COLO668 (cell line): ENCODE measurements around the gene CPAMD8.

Experiments used
- DNase-seq: peaks from one replicate; lab custom pipeline; 2025; ENCODE audit not compliant: unreplicated experiment; lab: John Stamatoyannopoulos, UW

Gene CPAMD8

DNA sequence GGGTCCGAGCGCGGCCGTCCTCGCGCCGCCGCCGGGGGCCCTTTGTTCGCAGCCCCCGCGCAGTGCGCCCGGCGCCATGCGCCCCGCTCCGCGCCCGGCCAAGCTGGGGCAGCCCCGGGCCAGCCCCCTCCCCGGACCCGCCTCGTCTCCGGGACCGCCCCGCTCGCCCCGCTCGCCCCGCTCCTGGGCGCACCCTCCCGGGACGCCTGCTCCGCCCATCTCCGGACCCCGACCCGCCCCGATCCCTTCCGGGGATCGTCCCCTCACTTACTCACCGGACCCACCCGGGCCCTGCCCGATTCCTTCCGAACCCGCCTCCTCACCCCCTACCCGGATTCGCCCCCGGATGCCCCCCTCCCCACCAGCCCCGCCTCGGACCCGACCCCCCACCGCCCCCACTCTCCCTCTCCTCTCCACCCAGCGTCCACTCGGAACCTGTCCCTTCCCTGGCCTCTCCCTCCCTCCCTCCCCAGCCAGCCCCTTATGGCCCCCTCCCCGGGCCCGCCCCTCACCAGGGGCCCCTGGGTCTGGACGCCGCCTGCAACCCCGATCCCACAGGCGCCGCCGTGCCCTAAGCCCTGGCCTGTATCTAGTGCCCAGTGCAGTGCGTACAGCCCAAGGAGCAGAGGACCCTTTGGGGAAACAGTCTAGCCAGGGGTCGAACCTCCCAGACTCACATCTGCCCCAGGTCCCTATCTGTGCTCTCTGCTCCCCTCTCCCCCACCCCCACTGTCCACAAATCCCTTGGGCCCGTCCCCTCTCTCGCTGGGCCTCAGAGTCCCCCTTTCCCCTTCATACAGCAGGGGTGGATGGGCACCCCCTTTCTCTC is at the start of gene CPAMD8:
CPAMD8 (minus strand) TSS at position 105 of the 829 bp plus-strand sequence. CDS start 168 bp downstream, outside the sequence.
- no peak for DNase-seq

DNA sequence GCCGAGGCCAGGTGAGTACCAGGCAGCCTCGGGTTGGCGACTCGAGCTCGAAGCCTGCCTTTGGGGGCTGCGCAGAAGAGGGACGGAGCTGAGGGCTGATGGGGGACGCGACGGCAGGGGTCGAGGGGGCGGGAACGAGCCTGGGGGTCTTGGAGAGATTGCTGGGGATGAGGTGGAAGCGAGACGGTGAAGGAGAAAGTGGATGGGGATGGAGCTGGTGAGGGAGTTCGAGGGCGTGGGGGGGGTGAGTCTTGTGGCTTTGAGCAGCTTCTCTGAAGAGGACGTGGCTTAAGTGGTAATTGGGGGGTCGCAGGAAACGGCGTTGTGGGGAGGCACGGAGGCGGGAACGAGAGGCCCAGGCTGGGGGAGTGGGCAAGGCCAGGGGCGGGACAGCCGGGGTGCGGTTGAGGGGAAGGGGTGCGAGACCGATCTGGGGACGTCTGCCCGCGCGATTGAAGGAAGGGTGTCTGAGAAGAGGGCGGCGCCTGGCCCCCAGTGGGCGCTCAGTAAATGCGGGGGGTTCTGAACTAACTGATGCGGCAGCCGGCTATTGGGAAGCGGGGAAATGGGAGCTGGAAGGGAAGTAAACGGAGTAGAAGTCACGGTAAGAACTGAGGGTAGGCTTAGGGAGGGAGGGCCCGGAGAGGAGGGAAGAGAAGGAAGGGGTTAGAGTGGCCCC is 49.4 kb upstream of the CPAMD8 start:
- peak; percentile 18 for DNase-seq

DNA sequence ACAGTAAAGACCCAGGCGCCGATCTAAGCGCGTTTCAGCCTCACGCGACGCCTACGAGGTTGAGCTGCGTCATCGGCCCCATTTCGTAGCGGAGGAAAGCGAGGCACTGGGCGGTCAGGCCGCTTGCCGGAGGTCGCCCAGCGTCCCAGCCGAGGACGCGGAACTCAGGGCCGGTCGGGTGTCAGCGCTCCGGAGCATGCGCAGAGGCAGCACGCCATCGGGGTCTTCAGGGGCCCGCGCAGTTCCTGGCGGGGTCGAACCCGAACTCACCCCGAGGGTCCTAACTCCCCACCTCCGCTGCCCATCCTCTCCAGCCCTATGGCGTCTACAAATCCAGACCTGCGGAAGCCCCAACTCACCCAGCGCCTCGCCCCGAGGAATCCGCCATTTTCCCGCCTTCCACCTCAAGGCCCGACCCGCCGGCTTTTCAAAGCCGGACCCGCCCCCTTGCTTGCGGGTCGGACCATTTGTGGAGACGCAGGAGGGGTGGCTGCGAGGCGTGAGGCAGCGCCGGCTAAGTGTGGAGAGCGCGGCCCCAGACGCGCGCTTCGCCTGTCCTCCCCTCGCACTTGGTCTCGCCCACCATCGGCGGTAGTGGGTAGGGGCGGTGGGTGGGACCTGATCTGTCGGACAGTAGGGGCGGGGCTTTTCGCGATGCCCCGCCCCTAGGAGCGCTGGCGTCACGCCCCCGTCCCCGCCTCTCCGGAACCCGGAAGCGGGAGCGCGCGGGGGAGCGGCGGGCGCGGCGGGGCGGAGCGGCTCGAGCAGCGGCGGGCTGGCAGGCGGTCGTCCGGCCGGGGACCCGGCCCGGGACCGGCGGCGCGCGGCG is 48.6 kb upstream of the CPAMD8 start, which contains the start of the genes HAUS8 and MYO9B:
HAUS8 (minus strand) TSS at position 418 of the 829 bp plus-strand sequence; CDS start at position 388, 30 bp downstream.
MYO9B (plus strand) TSS at position 743 of the 829 bp plus-strand sequence. CDS start 25,941 bp downstream, outside the sequence.
- DNase-seq, result peak; percentile 99

DNA sequence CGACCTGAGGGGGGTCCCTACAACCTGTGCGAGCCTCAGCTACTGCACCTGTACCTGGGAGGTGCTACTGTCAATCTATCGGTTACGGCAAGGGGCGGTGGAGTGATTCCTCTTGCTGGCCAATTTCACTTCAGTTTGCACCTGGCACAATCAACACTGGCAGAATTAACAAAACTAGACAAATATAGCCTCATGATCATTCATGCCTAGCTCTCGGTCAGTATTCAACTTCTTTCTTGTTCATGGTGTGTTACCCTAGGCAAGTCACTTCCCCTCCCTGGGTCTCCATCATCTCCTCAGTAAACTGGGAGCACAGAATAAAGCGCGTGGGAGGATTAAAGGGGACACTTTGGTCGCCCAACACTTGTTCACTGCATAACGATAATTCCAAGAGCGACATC is 48.0 kb upstream of the CPAMD8 start:
- DNase-seq, result no peak

DNA sequence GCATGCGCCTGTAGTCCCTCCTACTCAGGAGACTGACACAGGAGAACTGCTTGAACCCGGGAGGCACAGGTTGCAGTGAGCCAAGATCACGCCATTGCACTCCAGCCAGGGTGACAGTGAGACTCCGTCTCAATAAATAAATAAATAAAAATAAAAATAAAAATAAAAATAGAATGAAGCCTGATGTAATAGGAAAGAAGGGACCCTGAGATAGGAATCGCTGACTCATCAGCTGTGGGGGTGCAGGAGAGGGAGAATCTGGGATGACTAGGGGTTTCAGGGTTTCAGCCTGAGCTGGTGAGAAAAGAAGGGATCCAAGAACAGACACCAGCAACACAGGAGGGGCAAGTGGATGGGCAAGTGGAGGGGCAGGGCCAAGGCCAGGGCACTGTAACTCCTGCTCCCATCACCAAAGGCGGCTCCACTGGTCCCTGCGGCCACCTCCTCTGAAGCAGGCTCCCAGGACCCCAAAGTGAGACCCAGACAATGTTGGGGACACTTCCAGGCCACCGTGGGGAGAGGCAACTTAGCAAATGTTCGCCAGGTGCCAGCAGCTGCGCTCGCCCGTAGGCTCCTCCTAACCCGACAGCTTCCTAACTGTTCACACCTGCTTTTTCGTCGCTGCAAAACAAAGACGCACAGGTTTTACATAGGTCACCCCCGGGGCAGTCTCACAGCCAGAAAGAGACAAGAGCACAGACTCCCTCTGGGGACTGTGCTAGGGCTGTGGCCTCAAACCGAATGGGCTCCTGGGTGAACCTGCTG is 47.4 kb upstream of the CPAMD8 start:
- DNase-seq, result peak; percentile 65

DNA sequence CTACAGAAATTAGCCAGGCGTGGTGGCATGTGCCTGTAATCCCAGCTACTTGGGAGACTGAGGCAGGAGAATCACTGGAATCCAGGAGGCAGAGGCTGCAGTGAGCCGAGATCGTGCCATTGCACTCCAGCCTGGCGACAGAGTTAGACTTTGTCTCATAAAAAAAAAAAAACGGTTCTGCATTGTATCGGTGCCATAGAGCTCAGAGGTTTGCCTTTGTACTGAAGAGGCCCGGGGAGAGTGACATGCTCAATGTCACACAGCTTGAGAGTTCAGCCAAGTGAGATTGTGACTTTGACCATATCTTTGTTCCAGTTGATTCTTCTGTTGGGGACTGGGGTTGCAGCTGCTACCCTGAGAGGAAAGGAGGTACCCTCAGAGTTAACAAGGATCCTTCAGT is 44.3 kb upstream of the CPAMD8 start:
- no peak for DNase-seq

DNA sequence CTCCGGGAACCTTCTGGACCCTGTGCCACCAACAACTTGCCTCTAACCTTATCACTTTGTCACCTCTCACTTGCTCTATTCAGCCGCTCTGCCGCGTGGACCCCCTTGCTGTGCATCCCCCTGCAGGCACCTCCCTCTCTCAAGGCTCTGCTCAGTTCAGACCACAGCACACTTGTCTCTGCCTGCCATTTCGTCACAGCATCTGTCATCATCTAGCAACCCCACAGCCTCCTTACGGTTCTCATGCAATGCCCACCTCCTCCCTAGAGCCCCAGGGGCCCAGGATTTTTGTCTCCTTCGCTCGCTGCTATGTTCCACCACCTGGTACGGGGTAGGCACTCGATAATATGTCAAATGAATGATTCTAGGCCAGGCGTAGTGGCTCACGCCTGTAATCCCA is 43.8 kb upstream of the CPAMD8 start:
- DNase-seq, result no peak

DNA sequence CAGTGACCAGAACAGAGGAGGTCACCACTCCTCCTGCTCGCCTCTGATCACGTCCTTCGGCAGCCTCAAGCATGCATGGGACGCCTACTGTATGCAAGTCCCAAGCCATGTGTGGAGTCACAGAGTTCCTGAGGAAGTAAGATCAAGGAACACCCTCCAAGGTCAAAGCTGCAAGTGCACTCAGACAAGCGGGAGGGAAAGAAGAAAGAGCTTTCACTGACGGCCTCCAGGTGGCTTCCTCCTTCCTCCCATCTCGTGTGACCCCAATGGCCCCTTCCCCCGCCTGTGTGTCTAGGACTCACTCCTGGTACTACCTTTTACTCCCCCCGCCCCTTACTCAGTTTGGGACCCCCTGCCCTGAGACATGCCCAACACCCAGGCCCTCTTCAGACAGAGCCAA is 42.6 kb upstream of the CPAMD8 start:
- DNase-seq, result no peak

DNA sequence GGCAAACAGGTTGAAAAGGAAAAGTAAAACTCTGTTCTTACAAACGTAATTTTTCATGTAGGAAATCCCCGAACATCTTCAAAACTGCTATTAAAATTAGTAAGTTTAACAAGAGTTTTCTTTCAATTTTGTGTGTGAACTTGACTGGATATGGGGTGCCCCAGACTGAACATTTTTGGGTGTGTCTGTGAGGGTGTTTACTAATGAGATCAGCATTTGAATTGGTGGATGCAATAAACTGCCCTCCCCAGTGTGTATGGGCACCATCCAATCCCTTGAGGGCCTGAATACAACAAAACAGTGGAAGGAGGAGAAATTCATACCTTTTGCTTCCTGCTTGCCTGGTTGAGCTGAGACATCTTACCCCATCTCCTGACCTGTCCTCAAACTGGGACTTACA is 36.8 kb upstream of the CPAMD8 start:
- DNase-seq, result no peak

DNA sequence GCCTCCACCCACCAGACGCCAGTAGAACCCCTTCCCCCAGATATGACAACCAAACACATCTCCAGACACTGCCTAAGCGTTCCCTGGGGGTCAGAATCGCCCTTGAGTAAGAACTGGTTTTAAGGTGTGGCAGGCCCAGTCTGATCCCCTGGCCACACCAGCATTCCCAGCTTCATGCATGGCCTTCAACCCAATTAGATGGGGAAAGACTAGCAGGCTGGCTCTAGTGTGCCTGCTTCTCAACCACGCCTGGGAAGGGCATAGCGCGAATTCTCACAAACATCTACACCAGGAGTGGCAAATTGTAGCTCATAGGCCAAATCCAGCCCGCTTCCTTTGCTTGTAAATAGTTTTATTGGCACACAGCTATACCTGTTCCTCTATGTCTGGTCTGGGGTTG is 35.1 kb upstream of the CPAMD8 start:
- DNase-seq, result no peak

DNA sequence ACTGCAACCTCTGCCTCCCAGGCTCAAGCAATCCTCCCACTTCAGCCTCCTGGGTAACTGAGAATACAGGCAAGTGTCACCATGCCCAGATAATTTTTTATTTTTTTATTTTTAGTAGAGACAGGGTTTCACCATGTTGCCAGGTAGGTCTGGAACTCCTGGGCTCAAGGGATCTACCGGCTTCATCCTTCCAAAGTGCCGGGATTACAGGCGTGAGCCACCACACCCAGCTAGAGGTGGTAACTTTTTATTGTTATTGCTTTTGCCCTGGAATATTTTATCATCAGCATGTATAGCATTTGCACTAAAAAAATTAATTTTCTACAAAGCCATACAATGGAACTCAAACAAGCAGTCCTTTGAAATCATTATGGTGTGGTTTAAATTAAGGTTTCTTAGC is 34.6 kb upstream of the CPAMD8 start:
- DNase-seq, result no peak

DNA sequence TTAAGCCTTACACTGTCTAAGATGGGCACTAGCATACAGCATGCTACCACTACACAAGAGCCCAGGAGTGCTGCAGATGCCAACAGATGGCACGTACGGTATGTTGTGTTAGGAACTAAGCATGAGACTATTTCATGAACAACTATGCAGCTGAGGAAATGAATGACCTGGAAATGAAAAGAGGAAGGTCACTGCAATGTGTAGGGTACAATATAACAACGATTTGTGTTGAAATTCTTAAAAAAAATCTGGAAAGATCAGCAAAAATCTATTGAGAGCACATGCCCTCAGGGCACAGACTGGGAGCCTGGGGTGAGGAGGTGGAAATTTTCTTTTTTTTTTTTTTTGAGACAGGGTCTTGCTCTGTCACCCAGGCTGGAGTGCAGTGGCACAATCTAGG is 34.2 kb upstream of the CPAMD8 start:
- DNase-seq, result no peak

DNA sequence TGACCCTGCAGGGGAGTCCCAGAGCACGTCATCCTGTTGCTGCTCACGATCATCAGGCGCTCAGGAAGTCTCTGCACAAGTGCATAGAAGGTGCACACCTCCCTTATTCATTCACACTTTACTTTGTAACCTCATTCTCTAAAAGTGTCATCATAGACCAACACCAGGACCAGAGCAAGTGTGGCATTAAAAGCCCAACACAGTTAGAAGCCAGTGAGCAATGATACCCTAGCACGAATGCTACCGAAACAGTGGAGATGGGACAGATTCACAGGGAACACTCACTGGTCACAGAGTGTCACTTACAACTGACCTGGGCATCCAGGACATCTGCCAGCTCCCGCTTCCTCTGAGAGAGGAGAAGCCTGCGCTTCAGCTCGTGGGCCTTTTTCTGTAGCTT is 31.6 kb upstream of the CPAMD8 start:
- no peak for DNase-seq

DNA sequence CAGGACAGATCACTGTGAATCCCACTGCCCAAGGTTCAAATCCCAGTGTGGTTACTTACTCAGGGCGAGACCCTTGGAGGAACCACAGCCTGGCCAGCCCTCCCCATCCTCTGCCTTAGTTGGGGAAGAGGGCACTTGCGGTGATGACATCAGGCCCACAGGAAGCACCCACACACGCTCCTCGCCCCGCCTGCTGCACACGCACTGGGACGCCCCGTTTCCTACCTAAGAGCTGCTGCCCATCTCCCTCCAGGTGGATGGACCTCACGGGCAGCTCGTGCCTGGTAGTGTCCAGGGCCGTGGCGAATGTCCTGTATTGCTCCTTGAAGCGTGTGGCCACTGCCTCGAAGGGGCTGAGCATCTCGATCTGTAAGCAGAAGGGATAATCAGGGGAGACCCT is 29.0 kb upstream of the CPAMD8 start:
- DNase-seq, result no peak

DNA sequence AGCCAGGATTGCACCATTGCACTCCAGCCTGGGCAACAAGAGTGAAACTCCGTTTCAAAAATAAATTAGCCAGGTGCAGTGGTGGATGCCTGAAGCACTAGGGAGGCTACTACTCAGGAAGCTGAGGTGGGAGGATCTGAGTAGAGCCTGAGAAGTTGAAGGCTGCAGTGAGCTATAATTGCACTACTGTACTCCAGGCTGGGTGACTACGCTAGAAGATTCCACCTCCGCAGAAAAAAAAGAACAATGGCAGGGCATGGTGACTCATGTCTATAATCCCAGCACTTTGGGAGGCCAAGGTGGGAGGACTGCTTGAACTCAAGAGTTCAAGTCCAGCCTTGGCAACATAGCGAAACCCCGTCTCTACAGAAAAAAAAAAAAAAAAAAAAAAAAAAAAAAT is 28.1 kb upstream of the CPAMD8 start:
- no peak for DNase-seq

DNA sequence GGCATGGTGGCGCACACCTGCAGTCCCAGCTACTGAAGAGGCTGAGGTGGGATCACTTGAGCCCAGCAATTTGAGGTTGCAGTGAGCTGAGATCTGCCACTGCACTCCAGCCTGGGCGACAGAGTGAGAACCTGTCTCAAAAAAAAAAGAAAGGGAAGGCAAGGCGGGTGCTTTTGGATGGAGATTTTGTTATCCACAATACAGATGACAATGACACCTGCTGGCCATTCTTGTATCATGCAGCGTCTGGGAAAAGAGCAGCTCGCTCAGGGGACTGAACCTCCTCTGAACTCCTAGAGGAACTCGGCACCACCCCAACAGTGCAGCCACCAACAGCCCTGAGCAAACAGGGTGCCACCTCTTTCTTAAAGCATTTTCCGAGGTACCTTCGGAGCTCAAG is 25.8 kb upstream of the CPAMD8 start:
- peak; percentile 7 for DNase-seq

DNA sequence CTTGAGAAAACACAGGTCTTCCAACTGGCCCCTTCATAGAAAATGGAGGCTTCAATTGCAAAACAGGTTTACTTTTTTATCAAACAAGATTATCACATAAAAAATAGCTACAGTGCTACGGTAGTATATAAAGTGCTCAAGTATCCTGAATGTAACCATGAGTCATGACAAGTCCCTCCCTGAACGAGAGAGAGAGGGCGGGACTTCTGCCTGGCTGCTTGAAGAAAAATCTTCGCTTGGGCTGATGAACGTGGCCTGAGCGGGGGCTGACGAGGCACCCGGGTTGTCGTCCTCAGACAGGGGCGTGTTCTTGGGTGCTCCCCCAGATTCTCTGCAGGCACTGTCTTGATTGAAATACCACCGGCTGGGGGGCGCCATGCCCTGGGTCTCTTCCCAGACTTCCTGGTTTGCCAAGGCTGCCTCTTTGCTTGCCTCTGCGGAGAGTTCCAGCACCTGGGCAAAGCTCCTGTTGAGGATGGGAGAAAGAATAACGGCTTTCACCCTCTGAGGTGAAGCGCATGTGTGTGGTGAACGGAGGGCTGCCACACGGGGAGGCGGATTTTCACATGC is 23.2 kb upstream of the CPAMD8 start:
- DNase-seq, result no peak

DNA sequence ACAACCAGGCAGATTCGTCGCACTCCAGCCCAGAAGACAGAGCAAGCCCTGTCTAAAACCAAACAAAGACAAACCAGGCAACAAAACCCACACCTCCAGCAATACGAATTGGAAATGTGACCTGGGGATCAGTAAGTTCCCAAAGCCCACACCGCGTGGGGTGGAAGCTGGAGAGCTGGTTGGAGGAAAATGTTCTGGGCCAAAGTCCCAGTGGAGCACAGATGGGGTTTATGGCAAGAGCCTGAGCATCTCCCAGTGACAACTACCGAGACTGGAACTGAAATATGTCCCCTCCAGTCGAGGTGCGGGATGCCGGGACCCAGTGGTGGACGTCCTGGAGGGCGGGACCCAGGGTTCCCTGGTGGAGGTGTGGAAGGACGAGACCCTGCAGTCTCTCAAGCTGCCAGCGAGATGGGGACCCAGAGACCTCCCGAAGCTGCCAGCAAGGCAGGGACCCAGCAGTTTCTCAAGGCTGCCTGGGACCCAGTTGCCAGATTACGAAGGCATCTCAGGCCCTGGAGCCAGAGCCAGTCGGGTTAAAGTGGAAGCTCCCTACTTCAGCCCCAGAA is 22.4 kb upstream of the CPAMD8 start:
- no peak for DNase-seq

DNA sequence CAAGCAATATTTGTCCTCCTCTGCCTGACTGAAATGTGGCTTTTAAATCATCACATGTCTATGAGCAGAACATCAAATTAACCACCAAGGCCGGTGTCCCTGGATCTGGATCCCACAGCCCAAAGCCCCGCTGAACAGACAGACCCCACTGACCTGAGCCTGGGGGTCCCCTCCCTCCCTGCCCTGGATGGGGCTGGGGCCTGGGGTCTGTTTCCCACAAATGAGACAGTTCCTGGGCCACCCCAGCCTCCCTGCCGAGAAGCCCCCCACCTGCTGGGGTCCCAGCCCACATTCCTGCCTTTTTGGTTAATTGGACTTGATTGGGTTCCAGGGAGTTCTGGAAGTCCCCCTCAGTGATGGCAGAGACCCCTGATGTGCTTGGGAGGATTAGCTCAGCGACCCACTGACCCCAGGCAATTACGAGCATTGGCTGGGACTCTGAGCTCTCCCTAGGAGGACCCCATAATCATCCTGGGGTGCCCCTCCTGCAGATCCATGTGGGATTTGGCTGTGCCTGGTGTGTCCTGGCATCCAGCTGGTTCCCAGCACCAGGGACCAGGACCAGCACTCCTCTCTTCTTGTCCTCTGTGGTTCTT is 19.4 kb upstream of the CPAMD8 start:
- DNase-seq, result no peak

DNA sequence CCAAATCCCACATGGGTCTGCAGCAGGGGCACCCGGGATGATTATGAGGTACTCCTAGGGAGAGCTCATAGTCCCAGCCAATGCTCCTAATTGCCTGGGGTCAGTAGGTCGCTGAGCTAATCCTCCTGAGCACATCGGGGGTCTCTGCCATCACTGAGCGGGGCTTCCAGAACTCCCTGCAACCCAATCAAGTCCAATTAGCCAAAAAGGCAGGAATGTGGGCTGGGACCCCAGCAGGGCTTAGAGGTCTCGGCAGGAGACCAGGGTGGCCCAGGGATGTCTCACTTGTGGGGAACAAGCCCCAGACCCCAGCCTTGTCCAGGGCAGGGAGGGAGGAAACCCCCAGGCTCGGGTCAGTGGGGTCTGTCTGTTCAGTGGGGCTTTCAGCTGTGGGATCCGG is 17.1 kb upstream of the CPAMD8 start:
- DNase-seq, result no peak
